OCI-LY3 (cell line): ENCODE data around the gene KHSRP.
A peak's percentile ranks its signal among the peaks of the same experiment; 100 is the strongest.

Source experiments
- H2AFZ ChIP-seq: fragments of 200-600, 300-600 bp; shearing (Covaris generic); 2 replicates; pipeline ENCODE4 v1.6.0; 2014; ENCODE audit warnings: antibody characterized with exemption, low read depth, low read length
- H3K27ac ChIP-seq: fragments of 200-600, 300-600 bp; sonication (generic); 2 replicates; pipeline ENCODE4 v1.5.1; 2014; ENCODE audit warnings: mild to moderate bottlenecking, low read length, moderate library complexity, mixed read lengths
- H3K27me3 ChIP-seq: fragments of 200-600, 300-600 bp; sonication (generic); 2 replicates; pipeline ENCODE4 v1.6.1; 2014; ENCODE audit warnings: low read depth, low read length, mixed read lengths
- H3K36me3 ChIP-seq: fragments of 200-600, 300-600 bp; sonication (generic); replicated peaks from 2 replicates; pipeline ENCODE3; 2014; ENCODE audit warnings: low read depth, low read length, mixed read lengths
- H3K4me1 ChIP-seq: fragments of 300-600, 200-600 bp; sonication (generic); 2 replicates; pipeline ENCODE4 v1.6.1; 2014; ENCODE audit warnings: low read length, mixed read lengths
- H3K4me2 ChIP-seq: fragments of 200-600, 300-600 bp; sonication (generic); 2 replicates; pipeline ENCODE4 v1.6.1; 2014; ENCODE audit warnings: low read length, mixed read lengths
- H3K4me3 ChIP-seq: fragments of 300-600, 200-600 bp; sonication (generic); 2 replicates; pipeline ENCODE4 v1.5.1; 2014; ENCODE audit warnings: antibody characterized with exemption, mild to moderate bottlenecking, low read length, moderate library complexity
- H3K79me2 ChIP-seq: fragments of 300-600, 200-600 bp; shearing (Covaris generic); 2 replicates; pipeline ENCODE4 v1.6.1; 2014; ENCODE audit warnings: mild to moderate bottlenecking, low read length, mixed read lengths
- H3K9ac ChIP-seq: fragments of 300-600, 200-600 bp; shearing (Covaris generic); 2 replicates; pipeline ENCODE4 v1.6.0; 2014; ENCODE audit warnings: mild to moderate bottlenecking, low read length, moderate library complexity
- H3K9me3 ChIP-seq: fragments of 200-600, 300-600 bp; shearing (Covaris generic); 2 replicates; pipeline ENCODE4 v1.6.1; 2014; ENCODE audit warnings: low read length, mixed read lengths; ENCODE audit not compliant: insufficient read depth
- H4K20me1 ChIP-seq: fragments of 200-600, 300-600 bp; sonication (generic); 2 replicates; pipeline ENCODE4 v1.6.1; 2016; ENCODE audit warnings: low read length, mixed read lengths; ENCODE audit not compliant: insufficient read depth
- CTCF ChIP-seq: fragments of 200-600, 300-600 bp; sonication (generic); IDR thresholded peaks from 2 replicates; pipeline ENCODE4 v1.5.1; 2014; ENCODE audit warnings: antibody characterized with exemption, low read length, low read depth
- EZH2phosphoT487 ChIP-seq: fragments of 200-600 bp; shearing (Covaris generic); IDR thresholded peaks from 2 replicates; pipeline ENCODE4 v1.6.1; 2018; ENCODE audit warnings: antibody characterized with exemption, mixed run types, low read depth

Gene KHSRP

GRCh38 chr19:6459262-6460098, 34.9 kb upstream of the KHSRP start, which contains the start of gene SLC25A23:
Gene SLC25A23 (minus strand): TSS chr19:6459792. CDS start chr19:6459628, 164 bp downstream.
- Histone ChIP-seq H4K20me1 (no peaks in the 10 kb centered on the region), H3K4me1 (peaks cover 35% of the 10 kb centered on the region), H3K27ac (peak within 1 kb of the TSS; percentile 87), H3K4me3 (peak within 1 kb of the TSS; percentile 85), H3K9me3 (peaks cover 9% of the 10 kb centered on the region; the same call in 1 of the 2 replicates), H2AFZ (peak within 1 kb of the TSS; percentile 4; the same call in 1 of the 2 replicates), H3K36me3 (peaks cover 35% of the 10 kb centered on the region), H3K79me2 (peaks cover 32% of the 10 kb centered on the region), H3K27me3 (no peaks in the 10 kb centered on the region), H3K4me2 (peak within 1 kb of the TSS; percentile 94), H3K9ac (peak within 1 kb of the TSS; percentile 85)
- TF ChIP-seq CTCF, result no peak
- TF ChIP-seq EZH2phosphoT487, result no peak

- H3K27ac ChIP-seq, result peak overlapping the region; percentile 87
- no peak overlapping the region for H2AFZ ChIP-seq
Measured at GRCh38 chr19:6458695-6459261, 34.2 kb upstream of the KHSRP start.

GRCh38 chr19:6457958-6458694, 33.5 kb upstream of the KHSRP start:
- no peaks in the 10 kb centered on the region for H4K20me1 ChIP-seq
- H3K4me2 ChIP-seq, result peak overlapping the region; percentile 94
- peak overlapping the region; percentile 85 for H3K4me3 ChIP-seq
- peak overlapping the region; percentile 87 for H3K27ac ChIP-seq
- H3K4me1 ChIP-seq, result peaks cover 28% of the 10 kb centered on the region
- no peaks in the 10 kb centered on the region for H3K27me3 ChIP-seq
- no peak overlapping the region for H2AFZ ChIP-seq
- peaks cover 48% of the 10 kb centered on the region for H3K36me3 ChIP-seq
- peaks cover 24% of the 10 kb centered on the region for H3K79me2 ChIP-seq
- peaks cover 18% of the 10 kb centered on the region; the same call in 1 of the 2 replicates for H3K9me3 ChIP-seq
- peak overlapping the region; percentile 85 for H3K9ac ChIP-seq
- TF ChIP-seq EZH2phosphoT487, result no peak
- no peak for TF ChIP-seq CTCF

More at GRCh38 chr19:6458695-6459261, 34.2 kb upstream of the KHSRP start:
- H3K4me1 ChIP-seq, result peaks cover 33% of the 10 kb centered on the region
- H3K27me3 ChIP-seq, result no peaks in the 10 kb centered on the region
- H3K36me3 ChIP-seq, result peaks cover 42% of the 10 kb centered on the region
- H3K9me3 ChIP-seq, result peaks cover 16% of the 10 kb centered on the region; the same call in 1 of the 2 replicates
- H4K20me1 ChIP-seq, result no peaks in the 10 kb centered on the region
- no peak for TF ChIP-seq EZH2phosphoT487
- TF ChIP-seq CTCF, result no peak
- H3K79me2 ChIP-seq, result peaks cover 25% of the 10 kb centered on the region
- peak overlapping the region; percentile 85 for H3K4me3 ChIP-seq
- H3K4me2 ChIP-seq, result peak overlapping the region; percentile 94
- peak overlapping the region; percentile 85 for H3K9ac ChIP-seq
